OCI-LY3 (cell line): ENCODE data around the gene MYL9.

Source experiments
- H2AFZ ChIP-seq: fragments of 200-600, 300-600 bp; shearing (Covaris generic); 2 replicates; pipeline ENCODE4 v1.6.0; 2014; ENCODE audit warnings: antibody characterized with exemption, low read depth, low read length
- H3K27ac ChIP-seq: fragments of 200-600, 300-600 bp; sonication (generic); 2 replicates; pipeline ENCODE4 v1.5.1; 2014; ENCODE audit warnings: mild to moderate bottlenecking, low read length, moderate library complexity, mixed read lengths
- H3K27me3 ChIP-seq: fragments of 200-600, 300-600 bp; sonication (generic); 2 replicates; pipeline ENCODE4 v1.6.1; 2014; ENCODE audit warnings: low read depth, low read length, mixed read lengths
- H3K36me3 ChIP-seq: fragments of 200-600, 300-600 bp; sonication (generic); replicated peaks from 2 replicates; pipeline ENCODE3; 2014; ENCODE audit warnings: low read depth, low read length, mixed read lengths
- H3K4me1 ChIP-seq: fragments of 300-600, 200-600 bp; sonication (generic); 2 replicates; pipeline ENCODE4 v1.6.1; 2014; ENCODE audit warnings: low read length, mixed read lengths
- H3K4me2 ChIP-seq: fragments of 200-600, 300-600 bp; sonication (generic); 2 replicates; pipeline ENCODE4 v1.6.1; 2014; ENCODE audit warnings: low read length, mixed read lengths
- H3K4me3 ChIP-seq: fragments of 300-600, 200-600 bp; sonication (generic); 2 replicates; pipeline ENCODE4 v1.5.1; 2014; ENCODE audit warnings: antibody characterized with exemption, mild to moderate bottlenecking, low read length, moderate library complexity
- H3K79me2 ChIP-seq: fragments of 300-600, 200-600 bp; shearing (Covaris generic); 2 replicates; pipeline ENCODE4 v1.6.1; 2014; ENCODE audit warnings: mild to moderate bottlenecking, low read length, mixed read lengths
- H3K9ac ChIP-seq: fragments of 300-600, 200-600 bp; shearing (Covaris generic); 2 replicates; pipeline ENCODE4 v1.6.0; 2014; ENCODE audit warnings: mild to moderate bottlenecking, low read length, moderate library complexity
- H3K9me3 ChIP-seq: fragments of 200-600, 300-600 bp; shearing (Covaris generic); 2 replicates; pipeline ENCODE4 v1.6.1; 2014; ENCODE audit warnings: low read length, mixed read lengths; ENCODE audit not compliant: insufficient read depth
- H4K20me1 ChIP-seq: fragments of 200-600, 300-600 bp; sonication (generic); 2 replicates; pipeline ENCODE4 v1.6.1; 2016; ENCODE audit warnings: low read length, mixed read lengths; ENCODE audit not compliant: insufficient read depth
- EZH2phosphoT487 ChIP-seq: fragments of 200-600 bp; shearing (Covaris generic); IDR thresholded peaks from 2 replicates; pipeline ENCODE4 v1.6.1; 2018; ENCODE audit warnings: antibody characterized with exemption, mixed run types, low read depth
- TF ChIP-seq, protein P1 (sequence below): fragments of 200-600, 300-600 bp; sonication (generic); IDR thresholded peaks from 2 replicates; pipeline ENCODE4 v1.5.1; 2014; ENCODE audit warnings: antibody characterized with exemption, low read length, low read depth

MYL9 gene

DNA sequence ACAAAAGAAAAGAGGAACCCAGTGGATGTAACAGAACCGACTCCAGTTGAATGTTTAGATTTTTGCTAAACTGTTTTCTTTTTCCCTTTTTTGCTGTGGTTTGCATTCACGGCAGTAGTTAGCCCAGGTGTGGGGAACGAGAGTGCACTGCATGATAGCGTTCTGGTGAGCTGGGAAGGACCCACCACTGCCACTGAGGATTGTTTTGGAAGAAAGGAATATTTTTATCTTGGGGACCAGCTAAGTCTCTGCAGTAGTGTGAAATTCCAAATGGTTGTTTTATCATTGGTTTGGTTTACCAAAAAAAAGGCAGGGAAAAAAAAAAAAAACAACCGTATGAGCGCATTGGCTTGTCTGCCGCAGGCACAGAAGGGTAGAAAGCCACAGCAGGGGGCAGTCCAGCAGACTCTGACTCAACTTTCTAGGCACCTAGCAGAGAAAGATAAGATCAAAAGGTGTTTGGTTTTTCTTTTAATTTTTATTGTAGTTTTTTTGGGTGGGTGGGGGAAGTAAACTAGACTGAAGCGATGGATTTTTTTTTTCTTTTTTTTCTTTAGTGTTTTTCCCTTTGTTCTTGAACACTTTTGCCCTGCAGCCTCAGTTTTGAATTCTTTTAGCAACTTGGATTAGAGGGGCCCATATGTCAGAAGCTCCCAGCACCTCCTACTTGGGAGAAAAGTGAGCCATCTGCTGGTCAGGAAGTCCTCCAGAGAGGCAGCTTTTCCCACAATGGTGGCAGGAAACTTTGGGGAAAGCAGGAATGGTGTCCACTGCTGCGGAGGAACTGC lies 50.7 kb downstream of the MYL9 start:
- Histone ChIP-seq H3K9ac (no peak overlapping the region), H2AFZ (no peak overlapping the region), H3K27me3 (no peaks in the 10 kb centered on the region), H3K9me3 (no peaks in the 10 kb centered on the region), H3K4me3 (no peak overlapping the region), H3K36me3 (peaks cover 42% of the 10 kb centered on the region), H3K4me2 (no peak overlapping the region), H4K20me1 (no peaks in the 10 kb centered on the region), H3K79me2 (peaks cover 41% of the 10 kb centered on the region), H3K4me1 (peaks cover 67% of the 10 kb centered on the region), H3K27ac (peak overlapping the region; percentile 98)
- TF ChIP-seq, protein P1, sequence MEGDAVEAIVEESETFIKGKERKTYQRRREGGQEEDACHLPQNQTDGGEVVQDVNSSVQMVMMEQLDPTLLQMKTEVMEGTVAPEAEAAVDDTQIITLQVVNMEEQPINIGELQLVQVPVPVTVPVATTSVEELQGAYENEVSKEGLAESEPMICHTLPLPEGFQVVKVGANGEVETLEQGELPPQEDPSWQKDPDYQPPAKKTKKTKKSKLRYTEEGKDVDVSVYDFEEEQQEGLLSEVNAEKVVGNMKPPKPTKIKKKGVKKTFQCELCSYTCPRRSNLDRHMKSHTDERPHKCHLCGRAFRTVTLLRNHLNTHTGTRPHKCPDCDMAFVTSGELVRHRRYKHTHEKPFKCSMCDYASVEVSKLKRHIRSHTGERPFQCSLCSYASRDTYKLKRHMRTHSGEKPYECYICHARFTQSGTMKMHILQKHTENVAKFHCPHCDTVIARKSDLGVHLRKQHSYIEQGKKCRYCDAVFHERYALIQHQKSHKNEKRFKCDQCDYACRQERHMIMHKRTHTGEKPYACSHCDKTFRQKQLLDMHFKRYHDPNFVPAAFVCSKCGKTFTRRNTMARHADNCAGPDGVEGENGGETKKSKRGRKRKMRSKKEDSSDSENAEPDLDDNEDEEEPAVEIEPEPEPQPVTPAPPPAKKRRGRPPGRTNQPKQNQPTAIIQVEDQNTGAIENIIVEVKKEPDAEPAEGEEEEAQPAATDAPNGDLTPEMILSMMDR, result peak; percentile 49
- TF ChIP-seq EZH2phosphoT487, result no peak

DNA sequence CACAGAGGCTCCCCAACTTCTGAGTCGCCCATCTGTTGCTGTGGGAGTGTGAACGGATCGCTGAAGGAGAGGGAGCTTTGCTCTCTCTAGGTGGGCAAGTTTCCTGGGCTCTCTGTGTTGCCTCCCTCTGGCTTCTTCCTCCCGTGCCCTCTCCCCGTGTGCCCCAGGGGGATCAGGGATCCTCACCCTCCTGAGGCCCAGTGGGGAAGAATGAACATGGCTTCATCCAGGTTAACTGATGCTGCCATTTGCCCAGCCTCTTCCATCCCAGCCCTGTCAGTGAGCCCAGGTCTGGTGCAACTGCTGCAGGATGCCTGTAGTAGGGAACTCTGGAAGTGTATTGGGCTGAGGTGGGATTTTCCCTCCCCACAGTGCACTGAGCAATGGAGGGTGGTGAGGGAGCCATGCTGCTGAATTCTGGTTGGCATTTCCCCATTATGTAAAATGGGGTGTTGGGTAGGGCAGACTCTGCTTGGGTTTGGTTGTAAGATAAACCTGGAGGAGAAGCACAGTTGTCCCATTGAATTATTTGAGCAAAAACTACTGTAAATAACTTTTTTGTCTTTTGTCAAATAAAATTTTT lies 52.1 kb downstream of the MYL9 start:
- Histone ChIP-seq H3K36me3 (peaks cover 44% of the 10 kb centered on the region), H3K9ac (peak overlapping the region; percentile 74), H3K79me2 (peaks cover 35% of the 10 kb centered on the region), H3K9me3 (no peaks in the 10 kb centered on the region), H3K27ac (peak overlapping the region; percentile 98), H3K27me3 (no peaks in the 10 kb centered on the region), H2AFZ (no peak overlapping the region), H3K4me1 (peaks cover 57% of the 10 kb centered on the region), H3K4me3 (peak overlapping the region; percentile 47; the same call in 1 of the 2 replicates), H3K4me2 (peak overlapping the region; percentile 82), H4K20me1 (no peaks in the 10 kb centered on the region)
- no peak for TF ChIP-seq EZH2phosphoT487
- TF ChIP-seq, protein P1, result no peak

DNA sequence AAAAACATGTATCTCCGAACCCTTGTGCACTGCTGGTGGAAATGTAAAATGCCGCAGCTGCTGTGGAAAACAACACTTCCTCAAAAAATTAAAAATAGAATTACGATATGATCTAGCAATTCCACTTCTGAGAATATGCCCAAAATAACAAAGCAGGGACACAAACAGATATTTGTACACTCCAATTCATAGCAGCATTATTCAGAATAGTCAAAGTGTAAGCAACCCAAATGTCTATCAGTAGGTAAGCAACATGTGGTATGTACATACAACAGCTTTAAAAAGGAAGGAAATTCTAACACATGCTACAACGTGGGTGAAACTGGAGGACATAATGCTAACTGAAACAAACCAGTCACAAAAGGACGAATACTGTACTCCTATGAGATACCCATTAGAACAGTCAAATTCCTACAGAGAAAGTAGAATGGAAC lies 58.6 kb downstream of the MYL9 start:
- H3K36me3 ChIP-seq, result peaks cover 20% of the 10 kb centered on the region
- H3K27me3 ChIP-seq, result no peaks in the 10 kb centered on the region
- H3K4me3 ChIP-seq, result peak overlapping the region; percentile 9; the same call in 1 of the 2 replicates
- peaks cover 60% of the 10 kb centered on the region for H3K4me1 ChIP-seq
- H3K4me2 ChIP-seq, result peak overlapping the region; percentile 55
- peak overlapping the region; percentile 0; the same call in 1 of the 2 replicates for H2AFZ ChIP-seq
- peak overlapping the region; percentile 5; the same call in 1 of the 2 replicates for H3K9ac ChIP-seq
- H3K79me2 ChIP-seq, result 0 out of 2 replicates have a peak, but pooled peaks cover 3% of the 10 kb centered on the region
- H3K9me3 ChIP-seq, result no peaks in the 10 kb centered on the region
- no peaks in the 10 kb centered on the region for H4K20me1 ChIP-seq
- TF ChIP-seq, protein P1, result no peak
- no peak for TF ChIP-seq EZH2phosphoT487
- peak overlapping the region; percentile 64 for H3K27ac ChIP-seq
